ENCODE data around the gene MGAT4A.

MGAT4A gene

DNA sequence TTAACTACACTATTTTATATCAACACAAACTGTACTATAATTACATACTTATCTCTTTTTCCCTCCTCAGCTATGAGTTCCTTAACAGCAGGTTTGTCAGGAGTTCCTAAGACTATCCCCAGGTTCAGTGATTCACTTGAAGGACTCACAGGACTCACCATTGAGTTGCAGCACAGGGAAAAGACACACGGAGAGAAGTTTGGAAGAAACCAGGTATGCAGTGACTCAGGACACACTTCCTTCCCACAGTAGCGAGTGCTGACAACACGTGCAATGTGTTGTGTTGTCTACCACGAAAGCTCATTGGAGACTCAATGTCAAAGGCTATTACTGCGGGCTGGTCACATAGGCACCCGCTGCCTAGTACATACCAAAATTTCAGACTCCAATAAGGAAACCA lies 32.0 kb downstream of the MGAT4A start:
- Histone ChIP-seq H3K27me3 (ENCODE audit: control insufficient read depth in 3 of 3, insufficient read depth in 3 of 3, low read depth in 1 of 3, low read length in 3 of 3) (no peaks in the 10 kb centered on the region), H3K18ac (ENCODE audit: low read length) (no peak overlapping the region), H3K9ac (ENCODE audit: low read depth, low read length, poor library complexity) (no peak overlapping the region), H3K4me3 (ENCODE audit: low read length in 2 of 2) (no peak overlapping the region), H4K91ac (ENCODE audit: low read depth, low read length, poor library complexity) (no peak overlapping the region), H3K36me3 (replicated peaks in 1 of 2; ENCODE audit: control insufficient read depth in 2 of 2, insufficient read depth in 2 of 2, low read length in 2 of 2) (no peaks in the 10 kb centered on the region), H2BK12ac (ENCODE audit: low read length) (no peak overlapping the region), H2AFZ (ENCODE audit: low read length) (no peak overlapping the region), H3K23ac (ENCODE audit: low read depth, low read length, poor library complexity) (no peak overlapping the region), H2BK5ac (ENCODE audit: low read length) (no peak overlapping the region), H4K8ac (ENCODE audit: low read depth, low read length) (no peak overlapping the region), H3K14ac (ENCODE audit: low read length) (no peak overlapping the region), H3K79me1 (ENCODE audit: low read depth, low read length) (no peaks in the 10 kb centered on the region), H3K27ac (replicated peaks; ENCODE audit: low read length) (no peak overlapping the region), H2BK120ac (ENCODE audit: low read depth, low read length) (no peak overlapping the region), H2AK5ac (ENCODE audit: low read depth, low read length) (no peak overlapping the region), H2BK15ac (ENCODE audit: low read length) (no peak overlapping the region), H3K4ac (ENCODE audit: low read length) (no peak overlapping the region), H3K4me1 (ENCODE audit: control insufficient read depth in 2 of 2, insufficient read depth in 1 of 2, low read depth in 1 of 2, low read length in 2 of 2) (no peaks in the 10 kb centered on the region), H3K4me2 (ENCODE audit: insufficient read depth, low read length, poor library complexity, severe bottlenecking) (no peak overlapping the region), H3K9me3 (replicated peaks in 1 of 2; ENCODE audit: control insufficient read depth in 2 of 2, insufficient read depth in 1 of 2, low read depth in 1 of 2, low read length in 2 of 2) (no peaks in the 10 kb centered on the region)
- no peak for DNase-seq (ENCODE audit: low spot score)
- WGBS, 2 donors (ENCODE audit: extremely low coverage in 2 of 2, insufficient read length in 2 of 2, insufficient replicate concordance in 1 of 2): no CpG with 5 or more reads among the region's 6 CpGs

DNA sequence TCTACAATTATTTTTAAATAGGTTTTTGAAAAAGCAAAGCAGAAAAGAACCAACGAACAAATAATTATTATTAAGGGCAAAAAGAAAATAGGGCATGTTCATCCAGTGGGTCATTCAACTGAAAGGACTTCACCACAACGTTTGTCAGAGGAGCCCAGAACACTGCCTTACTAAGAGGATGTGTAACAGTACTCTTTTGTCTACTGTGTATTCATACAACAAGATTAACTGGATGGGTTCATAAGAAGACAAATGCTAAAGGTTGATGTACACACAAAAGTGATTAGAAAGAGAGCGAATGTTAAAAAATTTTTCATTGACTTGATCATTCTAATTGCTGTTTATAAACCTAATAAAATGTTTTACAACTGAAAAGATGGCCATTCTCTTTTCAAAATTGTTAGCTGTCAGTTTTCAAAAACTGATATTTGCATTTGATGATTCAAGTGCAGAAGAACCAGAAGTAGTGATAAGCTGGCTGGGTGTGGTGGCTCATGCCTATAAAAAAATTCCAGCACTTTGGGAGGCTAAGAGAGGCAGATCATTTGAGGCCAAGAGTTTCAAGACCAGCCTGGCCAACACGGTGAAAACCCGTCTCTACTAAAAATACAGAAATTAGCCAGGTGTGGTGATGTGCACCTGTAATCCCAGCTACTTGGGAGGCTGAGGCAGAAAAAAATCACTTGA lies 33.1 kb downstream of the MGAT4A start:
- Histone ChIP-seq H3K14ac (ENCODE audit: low read length) (no peak overlapping the region), H2BK120ac (ENCODE audit: low read depth, low read length) (no peak overlapping the region), H2BK15ac (ENCODE audit: low read length) (no peak overlapping the region), H3K9me3 (replicated peaks in 1 of 2; ENCODE audit: control insufficient read depth in 2 of 2, insufficient read depth in 1 of 2, low read depth in 1 of 2, low read length in 2 of 2) (no peaks in the 10 kb centered on the region), H3K4me2 (ENCODE audit: insufficient read depth, low read length, poor library complexity, severe bottlenecking) (no peak overlapping the region), H3K23ac (ENCODE audit: low read depth, low read length, poor library complexity) (no peak overlapping the region), H3K4ac (ENCODE audit: low read length) (no peak overlapping the region), H2AK5ac (ENCODE audit: low read depth, low read length) (no peak overlapping the region), H3K4me1 (ENCODE audit: control insufficient read depth in 2 of 2, insufficient read depth in 1 of 2, low read depth in 1 of 2, low read length in 2 of 2) (no peaks in the 10 kb centered on the region), H4K91ac (ENCODE audit: low read depth, low read length, poor library complexity) (no peak overlapping the region), H3K27ac (replicated peaks; ENCODE audit: low read length) (no peak overlapping the region), H2BK12ac (ENCODE audit: low read length) (no peak overlapping the region), H2BK5ac (ENCODE audit: low read length) (no peak overlapping the region), H3K27me3 (ENCODE audit: control insufficient read depth in 3 of 3, insufficient read depth in 3 of 3, low read depth in 1 of 3, low read length in 3 of 3) (no peaks in the 10 kb centered on the region), H4K8ac (ENCODE audit: low read depth, low read length) (no peak overlapping the region), H3K18ac (ENCODE audit: low read length) (no peak overlapping the region), H2AFZ (ENCODE audit: low read length) (no peak overlapping the region), H3K79me1 (ENCODE audit: low read depth, low read length) (no peaks in the 10 kb centered on the region), H3K9ac (ENCODE audit: low read depth, low read length, poor library complexity) (no peak overlapping the region), H3K36me3 (replicated peaks in 1 of 2; ENCODE audit: control insufficient read depth in 2 of 2, insufficient read depth in 2 of 2, low read length in 2 of 2) (no peaks in the 10 kb centered on the region), H3K4me3 (ENCODE audit: low read length in 2 of 2) (no peak overlapping the region)
- no CpG with 5 or more reads among the region's 5 CpGs for WGBS, 2 donors (ENCODE audit: extremely low coverage in 2 of 2, insufficient read length in 2 of 2, insufficient replicate concordance in 1 of 2)
- no peak for DNase-seq (ENCODE audit: low spot score)

DNA sequence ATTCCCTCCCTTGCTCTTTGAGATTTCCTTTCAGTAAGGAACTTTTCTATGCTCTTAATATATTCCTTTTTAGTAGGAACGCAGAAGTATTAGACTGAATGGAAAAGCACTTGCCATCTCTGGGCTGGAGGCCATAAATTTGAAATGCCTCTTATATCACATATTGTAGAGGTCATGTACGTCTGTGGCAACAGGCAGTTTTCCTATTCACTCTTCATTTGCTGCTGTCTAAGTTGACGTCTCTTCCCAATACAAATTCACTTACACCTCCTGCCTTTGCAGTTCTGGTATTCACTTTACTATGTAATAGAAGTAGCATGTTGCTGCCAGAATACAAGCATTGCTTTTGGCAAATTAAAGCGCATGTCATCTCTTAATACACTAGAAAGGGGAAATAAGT lies 34.7 kb downstream of the MGAT4A start:
- no peak overlapping the region for H3K4me3 ChIP-seq (ENCODE audit: low read length in 2 of 2)
- no peaks in the 10 kb centered on the region for H3K27me3 ChIP-seq (ENCODE audit: control insufficient read depth in 3 of 3, insufficient read depth in 3 of 3, low read depth in 1 of 3, low read length in 3 of 3)
- no CpG with 5 or more reads among the region's 4 CpGs for WGBS, 2 donors (ENCODE audit: extremely low coverage in 2 of 2, insufficient read length in 2 of 2, insufficient replicate concordance in 1 of 2)
- no peak overlapping the region for H2BK12ac ChIP-seq (ENCODE audit: low read length)
- H2AK5ac ChIP-seq (ENCODE audit: low read depth, low read length): no peak overlapping the region
- H3K4me2 ChIP-seq (ENCODE audit: insufficient read depth, low read length, poor library complexity, severe bottlenecking): no peak overlapping the region
- H3K9ac ChIP-seq (ENCODE audit: low read depth, low read length, poor library complexity): no peak overlapping the region
- H2BK5ac ChIP-seq (ENCODE audit: low read length): no peak overlapping the region
- no peak overlapping the region for H3K14ac ChIP-seq (ENCODE audit: low read length)
- H4K91ac ChIP-seq (ENCODE audit: low read depth, low read length, poor library complexity): no peak overlapping the region
- no peak overlapping the region for H3K4ac ChIP-seq (ENCODE audit: low read length)
- no peak overlapping the region for H2AFZ ChIP-seq (ENCODE audit: low read length)
- no peaks in the 10 kb centered on the region for H3K36me3 ChIP-seq (replicated peaks in 1 of 2; ENCODE audit: control insufficient read depth in 2 of 2, insufficient read depth in 2 of 2, low read length in 2 of 2)
- no peak for DNase-seq (ENCODE audit: low spot score)
- H2BK120ac ChIP-seq (ENCODE audit: low read depth, low read length): no peak overlapping the region
- no peak overlapping the region for H4K8ac ChIP-seq (ENCODE audit: low read depth, low read length)
- no peak overlapping the region for H3K23ac ChIP-seq (ENCODE audit: low read depth, low read length, poor library complexity)
- no peak overlapping the region for H3K27ac ChIP-seq (replicated peaks; ENCODE audit: low read length)
- H3K79me1 ChIP-seq (ENCODE audit: low read depth, low read length): no peaks in the 10 kb centered on the region
- H3K4me1 ChIP-seq (ENCODE audit: control insufficient read depth in 2 of 2, insufficient read depth in 1 of 2, low read depth in 1 of 2, low read length in 2 of 2): no peaks in the 10 kb centered on the region
- no peak overlapping the region for H3K18ac ChIP-seq (ENCODE audit: low read length)
- H3K9me3 ChIP-seq (replicated peaks in 1 of 2; ENCODE audit: control insufficient read depth in 2 of 2, insufficient read depth in 1 of 2, low read depth in 1 of 2, low read length in 2 of 2): no peaks in the 10 kb centered on the region
- H2BK15ac ChIP-seq (ENCODE audit: low read length): no peak overlapping the region

DNA sequence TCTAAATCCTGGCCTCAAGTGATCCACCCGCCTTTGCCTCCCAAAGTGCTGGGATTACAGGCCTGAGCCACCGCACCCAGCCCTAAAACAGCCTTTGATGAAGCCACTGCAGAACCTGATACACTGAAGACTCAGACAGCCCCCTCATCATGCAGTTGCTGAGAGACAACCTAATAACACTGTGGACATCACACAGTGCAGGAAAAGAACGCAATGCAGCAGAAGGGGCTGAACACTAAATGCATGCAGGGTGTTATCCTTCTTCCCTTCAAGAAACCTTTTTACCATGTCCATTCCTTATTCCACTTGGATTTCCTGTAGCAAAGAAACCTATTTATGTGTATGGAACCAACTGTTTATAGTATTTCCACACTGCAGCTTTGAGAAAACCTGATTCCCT lies 35.7 kb downstream of the MGAT4A start:
- H3K18ac ChIP-seq (ENCODE audit: low read length): no peak overlapping the region
- no peaks in the 10 kb centered on the region for H3K36me3 ChIP-seq (replicated peaks in 1 of 2; ENCODE audit: control insufficient read depth in 2 of 2, insufficient read depth in 2 of 2, low read length in 2 of 2)
- no peaks in the 10 kb centered on the region for H3K4me1 ChIP-seq (ENCODE audit: control insufficient read depth in 2 of 2, insufficient read depth in 1 of 2, low read depth in 1 of 2, low read length in 2 of 2)
- H3K4ac ChIP-seq (ENCODE audit: low read length): no peak overlapping the region
- no peak overlapping the region for H3K4me2 ChIP-seq (ENCODE audit: insufficient read depth, low read length, poor library complexity, severe bottlenecking)
- no peaks in the 10 kb centered on the region for H3K79me1 ChIP-seq (ENCODE audit: low read depth, low read length)
- no peak overlapping the region for H3K27ac ChIP-seq (replicated peaks; ENCODE audit: low read length)
- H2BK15ac ChIP-seq (ENCODE audit: low read length): no peak overlapping the region
- H3K9ac ChIP-seq (ENCODE audit: low read depth, low read length, poor library complexity): no peak overlapping the region
- no peaks in the 10 kb centered on the region for H3K27me3 ChIP-seq (ENCODE audit: control insufficient read depth in 3 of 3, insufficient read depth in 3 of 3, low read depth in 1 of 3, low read length in 3 of 3)
- no peak overlapping the region for H3K4me3 ChIP-seq (ENCODE audit: low read length in 2 of 2)
- H2AFZ ChIP-seq (ENCODE audit: low read length): no peak overlapping the region
- no peak overlapping the region for H3K14ac ChIP-seq (ENCODE audit: low read length)
- DNase-seq (ENCODE audit: low spot score): no peak
- H2BK5ac ChIP-seq (ENCODE audit: low read length): no peak overlapping the region
- no CpG with 5 or more reads among the region's 3 CpGs for WGBS, 2 donors (ENCODE audit: extremely low coverage in 2 of 2, insufficient read length in 2 of 2, insufficient replicate concordance in 1 of 2)
- no peak overlapping the region for H4K8ac ChIP-seq (ENCODE audit: low read depth, low read length)
- no peak overlapping the region for H3K23ac ChIP-seq (ENCODE audit: low read depth, low read length, poor library complexity)
- H4K91ac ChIP-seq (ENCODE audit: low read depth, low read length, poor library complexity): no peak overlapping the region
- H3K9me3 ChIP-seq (replicated peaks in 1 of 2; ENCODE audit: control insufficient read depth in 2 of 2, insufficient read depth in 1 of 2, low read depth in 1 of 2, low read length in 2 of 2): no peaks in the 10 kb centered on the region
- H2BK120ac ChIP-seq (ENCODE audit: low read depth, low read length): no peak overlapping the region
- no peak overlapping the region for H2AK5ac ChIP-seq (ENCODE audit: low read depth, low read length)
- no peak overlapping the region for H2BK12ac ChIP-seq (ENCODE audit: low read length)

All from neuronal stem cell (in vitro differentiated cells).